ENCODE measurements around the gene CDH6.

Gene CDH6

GRCh38 chr5:31194892-31195555, 1.5 kb downstream of the CDH6 start:
- H3K4me3 ChIP-seq (ENCODE audit: low read length) = peak overlapping the region; percentile 79
- no peak for DNase-seq (ENCODE audit: low read depth)
- TF ChIP-seq CTCF (conservative IDR thresholded peaks at IDR 0.05; ENCODE audit: low read depth, low read length) = no peak

GRCh38 chr5:31196309-31196708, 2.8 kb downstream of the CDH6 start:
- TF ChIP-seq CTCF (conservative IDR thresholded peaks at IDR 0.05; ENCODE audit: low read depth, low read length) = peak; percentile 56
- no peak overlapping the region for H3K4me3 ChIP-seq (ENCODE audit: low read length)
- no peak for DNase-seq (ENCODE audit: low read depth)

- H3K4me3 ChIP-seq (ENCODE audit: low read length) = no peak overlapping the region
- DNase-seq (ENCODE audit: low read depth) = peak; percentile 50
- TF ChIP-seq CTCF (conservative IDR thresholded peaks at IDR 0.05; ENCODE audit: low read depth, low read length) = no peak
Observed at GRCh38 chr5:31197183-31197582, 3.7 kb downstream of the CDH6 start.

GRCh38 chr5:31204958-31205357, 11.5 kb downstream of the CDH6 start:
- TF ChIP-seq CTCF (conservative IDR thresholded peaks at IDR 0.05; ENCODE audit: low read depth, low read length) = no peak

GRCh38 chr5:31208043-31208442, 14.6 kb downstream of the CDH6 start:
- no peak for TF ChIP-seq CTCF (conservative IDR thresholded peaks at IDR 0.05; ENCODE audit: low read depth, low read length)
- no peak overlapping the region for H3K4me3 ChIP-seq (ENCODE audit: low read length)
- DNase-seq (ENCODE audit: low read depth) = no peak

More at GRCh38 chr5:31204958-31205357, 11.5 kb downstream of the CDH6 start:
- no peak for DNase-seq (ENCODE audit: low read depth)
- H3K4me3 ChIP-seq (ENCODE audit: low read length) = no peak overlapping the region

- no peak overlapping the region for H3K4me3 ChIP-seq (ENCODE audit: low read length)
- DNase-seq (ENCODE audit: low read depth) = no peak
- TF ChIP-seq CTCF (conservative IDR thresholded peaks at IDR 0.05; ENCODE audit: low read depth, low read length) = no peak
Observed at GRCh38 chr5:31209334-31209733, 15.8 kb downstream of the CDH6 start.

GRCh38 chr5:31211098-31211497, 17.6 kb downstream of the CDH6 start:
- TF ChIP-seq CTCF (conservative IDR thresholded peaks at IDR 0.05; ENCODE audit: low read depth, low read length) = no peak
- no peak for DNase-seq (ENCODE audit: low read depth)
- no peak overlapping the region for H3K4me3 ChIP-seq (ENCODE audit: low read length)
